GM19324 (cell line): ENCODE data around the gene SLC18A2.
"Not testable (repeated sequence)": the region's sequence is repeated elsewhere in the genome, so short reads cannot be mapped to it uniquely, and the experiment has no call there.

ENCODE experiments used
- ATAC-seq: cut with Tn5 transposase; IDR thresholded peaks from one replicate; pipeline ENCODE4 v1.9.1; 2021; ENCODE audit warnings: mild to moderate bottlenecking, moderate library complexity; ENCODE audit not compliant: unreplicated experiment, low FRiP score

Gene SLC18A2

GRCh38 chr10:117303451-117303850, 62.5 kb downstream of the SLC18A2 start:
- ATAC-seq, result not testable (repeated sequence)

GRCh38 chr10:117306674-117307073, 65.8 kb downstream of the SLC18A2 start:
- no peak for ATAC-seq

GRCh38 chr10:117311261-117311660, 70.3 kb downstream of the SLC18A2 start:
- no peak for ATAC-seq

- no peak for ATAC-seq
These were observed 71.5 kb downstream of the SLC18A2 start for GRCh38 chr10:117312430-117312829.

GRCh38 chr10:117313641-117314040, 72.7 kb downstream of the SLC18A2 start:
- ATAC-seq, result no peak

- ATAC-seq, result no peak
These were observed 75.8 kb downstream of the SLC18A2 start for GRCh38 chr10:117316701-117317100.

GRCh38 chr10:117318909-117319308, 78.0 kb downstream of the SLC18A2 start:
- ATAC-seq, result no peak

- no peak for ATAC-seq
These were observed 79.2 kb downstream of the SLC18A2 start for GRCh38 chr10:117320050-117320665.

GRCh38 chr10:117322260-117322659, 81.3 kb downstream of the SLC18A2 start:
- ATAC-seq, result no peak

- ATAC-seq, result no peak
These were observed 83.5 kb downstream of the SLC18A2 start for GRCh38 chr10:117324367-117324766.

- no peak for ATAC-seq
These were observed 86.3 kb downstream of the SLC18A2 start for GRCh38 chr10:117327262-117327661.
